Colonic mucosa (tissue), 4 donors: ENCODE results near the gene LCE1D. TPM values are rescaled to one million over a fixed set of nuclear protein-coding genes. Genes with fewer than 3 reads are reported as not detected.

Experiments used
- DNase-seq: peaks from one replicate; pipeline ENCODE4 v3.0.0-alpha.2; 2020
- H3K27ac ChIP-seq: fragments of 200-600 bp; one replicate; pipeline ENCODE4 v1.8.0; 2021
- H3K27me3 ChIP-seq: fragments of 200-600 bp; one replicate; pipeline ENCODE4 v1.8.0; 2021
- H3K36me3 ChIP-seq: fragments of 200-600 bp; one replicate; pipeline ENCODE4 v1.8.0; 2021
- H3K4me1 ChIP-seq: fragments of 200-600 bp; one replicate; pipeline ENCODE4 v1.8.0; 2021; ENCODE audit warnings: mild to moderate bottlenecking
- H3K4me3 ChIP-seq: fragments of 200-600 bp; one replicate; pipeline ENCODE4 v1.8.0; 2021
- H3K9ac ChIP-seq, 2 donors: one replicate each; pipeline ENCODE4 v1.7.0; 2013; ENCODE audit warnings: control low read depth in 2 of 2, low read depth in 2 of 2, low read length in 2 of 2
- H3K9me3 ChIP-seq: fragments of 200-600 bp; one replicate; pipeline ENCODE4 v1.8.0; 2021
- CTCF ChIP-seq: fragments of 200-600 bp; IDR thresholded peaks from one replicate; pipeline ENCODE4 v1.8.0; 2022; ENCODE audit warnings: antibody characterized with exemption, mild to moderate bottlenecking
- intact Hi-C: fragments of 100-400 bp; cut with DNase I; formaldehyde crosslinking; loops from one replicate; pipeline ENCODE4 v1.14.1; 2022
- total RNA-seq, 2 donors: library from RNA; stranded (reverse); fragmentation: NEBNext Ultra II Directional in 1 of 2; extraction: Animal tissue kit (Norgen Biotek cat#: 25700) in 1 of 2; gene quantifications; one replicate each; pipeline ENCODE4 v1.2.1, GENCODE V29; 2021
- donor health status: healthy.
- donor health status: DM: no; HTN: no; CAD: no.
- donor health status: DM: no; HTN: no; CAD: no.

Gene LCE1D
- total RNA-seq = not detected

GRCh38 chr1:152796421-152796820, at the start of gene LCE1D:
Gene LCE1D, plus strand, starts transcription at chr1:152796721. Its CDS starts 1,074 bp downstream, at chr1:152797795.
- no peak for TF ChIP-seq CTCF
- no peaks in the 10 kb centered on the region for H3K36me3 ChIP-seq
- DNase-seq = no peak
- intact Hi-C loops = no loop called here
- no peak within 1 kb of the TSS for H3K9ac ChIP-seq
- H3K4me3 ChIP-seq = no peak within 1 kb of the TSS
- no peaks in the 10 kb centered on the region for H3K27me3 ChIP-seq
- no peak within 1 kb of the TSS for H3K27ac ChIP-seq
- H3K9me3 ChIP-seq = no peaks in the 10 kb centered on the region
- H3K4me1 ChIP-seq = no peaks in the 10 kb centered on the region

GRCh38 chr1:152747831-152748230, 48.7 kb upstream of the LCE1D start:
- Histone ChIP-seq H3K9me3 (no peaks in the 10 kb centered on the region), H3K9ac (no peak overlapping the region), H3K4me1 (no peaks in the 10 kb centered on the region), H3K27ac (no peak overlapping the region), H3K27me3 (no peaks in the 10 kb centered on the region), H3K36me3 (no peaks in the 10 kb centered on the region), H3K4me3 (no peak overlapping the region)
- no peak for TF ChIP-seq CTCF
- no peak for DNase-seq
- intact Hi-C loops = no loop called here

- Histone ChIP-seq H3K4me3 (no peak overlapping the region), H3K36me3 (no peaks in the 10 kb centered on the region), H3K4me1 (no peaks in the 10 kb centered on the region), H3K9me3 (no peaks in the 10 kb centered on the region), H3K27ac (no peak overlapping the region), H3K27me3 (no peaks in the 10 kb centered on the region), H3K9ac (no peak overlapping the region)
- no peak for TF ChIP-seq CTCF
- no peak for DNase-seq
- intact Hi-C loops = no loop called here
Observed at GRCh38 chr1:152752225-152752624, 44.3 kb upstream of the LCE1D start.

GRCh38 chr1:152753586-152753985, 42.9 kb upstream of the LCE1D start:
- no peak overlapping the region for H3K9ac ChIP-seq
- H3K4me3 ChIP-seq = no peak overlapping the region
- no peak for DNase-seq
- intact Hi-C loops = no loop called here
- no peaks in the 10 kb centered on the region for H3K9me3 ChIP-seq
- no peaks in the 10 kb centered on the region for H3K4me1 ChIP-seq
- H3K27ac ChIP-seq = no peak overlapping the region
- no peaks in the 10 kb centered on the region for H3K36me3 ChIP-seq
- no peak for TF ChIP-seq CTCF
- H3K27me3 ChIP-seq = no peaks in the 10 kb centered on the region

- Histone ChIP-seq H3K36me3 (no peaks in the 10 kb centered on the region), H3K4me1 (no peaks in the 10 kb centered on the region), H3K9me3 (no peaks in the 10 kb centered on the region), H3K27me3 (no peaks in the 10 kb centered on the region), H3K27ac (no peak overlapping the region), H3K9ac (no peak overlapping the region), H3K4me3 (no peak overlapping the region)
- no peak for DNase-seq
- no peak for TF ChIP-seq CTCF
- intact Hi-C loops = no loop called here
Observed at GRCh38 chr1:152756872-152757271, 39.6 kb upstream of the LCE1D start.

GRCh38 chr1:152757747-152758146, 38.8 kb upstream of the LCE1D start, which contains the start of gene KPRP:
Gene KPRP, plus strand, starts transcription at chr1:152758025. Its CDS starts 1,564 bp downstream, at chr1:152759589.
- no peaks in the 10 kb centered on the region for H3K9me3 ChIP-seq
- H3K9ac ChIP-seq = no peak within 1 kb of the TSS
- H3K36me3 ChIP-seq = no peaks in the 10 kb centered on the region
- no peaks in the 10 kb centered on the region for H3K4me1 ChIP-seq
- no peak for TF ChIP-seq CTCF
- H3K27me3 ChIP-seq = no peaks in the 10 kb centered on the region
- no peak within 1 kb of the TSS for H3K4me3 ChIP-seq
- no peak within 1 kb of the TSS for H3K27ac ChIP-seq
- DNase-seq = no peak
- intact Hi-C loops = no loop called here
